HG03378 (cell line): ENCODE results near the gene SORCS2.

Experiments
- ATAC-seq: cut with Tn5 transposase; IDR thresholded peaks from one replicate; pipeline ENCODE4 v1.9.1; 2021; ENCODE audit warnings: mild to moderate bottlenecking, moderate library complexity; ENCODE audit not compliant: unreplicated experiment

The SORCS2 gene

GRCh38 chr4:7637139-7637538, 444.8 kb downstream of the SORCS2 start:
- ATAC-seq = no peak

- no peak for ATAC-seq
Observed at GRCh38 chr4:7637971-7638370, 445.6 kb downstream of the SORCS2 start.

- no peak for ATAC-seq
Observed at GRCh38 chr4:7638489-7638888, 446.2 kb downstream of the SORCS2 start.

GRCh38 chr4:7638984-7639789, 446.8 kb downstream of the SORCS2 start:
- ATAC-seq = no peak

GRCh38 chr4:7640136-7640535, 447.8 kb downstream of the SORCS2 start:
- ATAC-seq = no peak

- no peak for ATAC-seq
Observed at GRCh38 chr4:7641712-7642111, 449.4 kb downstream of the SORCS2 start.

GRCh38 chr4:7642741-7643458, 450.6 kb downstream of the SORCS2 start:
- no peak for ATAC-seq

- no peak for ATAC-seq
Observed at GRCh38 chr4:7645158-7645557, 452.8 kb downstream of the SORCS2 start.

GRCh38 chr4:7645956-7646355, 453.6 kb downstream of the SORCS2 start:
- ATAC-seq = no peak

- ATAC-seq = no peak
Observed at GRCh38 chr4:7646384-7647061, 454.2 kb downstream of the SORCS2 start.

- no peak for ATAC-seq
Observed at GRCh38 chr4:7647186-7647585, 454.8 kb downstream of the SORCS2 start.

- no peak for ATAC-seq
Observed at GRCh38 chr4:7647600-7648543, 455.5 kb downstream of the SORCS2 start.

- ATAC-seq = no peak
Observed at GRCh38 chr4:7648544-7649395, 456.4 kb downstream of the SORCS2 start.

GRCh38 chr4:7649411-7649740, 457.0 kb downstream of the SORCS2 start:
- no peak for ATAC-seq

- no peak for ATAC-seq
Observed at GRCh38 chr4:7649741-7650531, 457.6 kb downstream of the SORCS2 start.

GRCh38 chr4:7650606-7651385, 458.5 kb downstream of the SORCS2 start:
- ATAC-seq = no peak

- no peak for ATAC-seq
Observed at GRCh38 chr4:7651461-7651921, 459.2 kb downstream of the SORCS2 start.

GRCh38 chr4:7652006-7652405, 459.7 kb downstream of the SORCS2 start:
- ATAC-seq = no peak
